Measurements from ENCODE around the gene GARIN6.

- TF ChIP-seq CEBPB (IDR thresholded peaks at IDR 0.05; ENCODE audit: low read depth) (no peak), POLR2AphosphoS5 (IDR thresholded peaks at IDR 0.05; ENCODE audit: low read depth, low read length) (no peak), CTCF (IDR thresholded peaks at IDR 0.05 in 2 of 3, conservative IDR thresholded peaks at IDR 0.05 in 1 of 3; ENCODE audit: borderline replicate concordance in 1 of 3, insufficient read depth in 1 of 3, low read depth in 2 of 3, low read length in 2 of 3) (peak; percentile 55 to 83 (median 80); a peak in 5 of 6 replicates), EZH2phosphoT487 (IDR thresholded peaks at IDR 0.05; ENCODE audit: borderline replicate concordance) (no peak), RAD21 (IDR thresholded peaks at IDR 0.05; ENCODE audit: low read depth) (peak; percentile 68), EZH2 (IDR thresholded peaks at IDR 0.05) (no peak), FOSL1 (IDR thresholded peaks at IDR 0.05; ENCODE audit: low read depth) (no peak), CBX3 (IDR thresholded peaks at IDR 0.05; ENCODE audit: low read depth) (no peak)
- TF ChIP-seq, protein P1, sequence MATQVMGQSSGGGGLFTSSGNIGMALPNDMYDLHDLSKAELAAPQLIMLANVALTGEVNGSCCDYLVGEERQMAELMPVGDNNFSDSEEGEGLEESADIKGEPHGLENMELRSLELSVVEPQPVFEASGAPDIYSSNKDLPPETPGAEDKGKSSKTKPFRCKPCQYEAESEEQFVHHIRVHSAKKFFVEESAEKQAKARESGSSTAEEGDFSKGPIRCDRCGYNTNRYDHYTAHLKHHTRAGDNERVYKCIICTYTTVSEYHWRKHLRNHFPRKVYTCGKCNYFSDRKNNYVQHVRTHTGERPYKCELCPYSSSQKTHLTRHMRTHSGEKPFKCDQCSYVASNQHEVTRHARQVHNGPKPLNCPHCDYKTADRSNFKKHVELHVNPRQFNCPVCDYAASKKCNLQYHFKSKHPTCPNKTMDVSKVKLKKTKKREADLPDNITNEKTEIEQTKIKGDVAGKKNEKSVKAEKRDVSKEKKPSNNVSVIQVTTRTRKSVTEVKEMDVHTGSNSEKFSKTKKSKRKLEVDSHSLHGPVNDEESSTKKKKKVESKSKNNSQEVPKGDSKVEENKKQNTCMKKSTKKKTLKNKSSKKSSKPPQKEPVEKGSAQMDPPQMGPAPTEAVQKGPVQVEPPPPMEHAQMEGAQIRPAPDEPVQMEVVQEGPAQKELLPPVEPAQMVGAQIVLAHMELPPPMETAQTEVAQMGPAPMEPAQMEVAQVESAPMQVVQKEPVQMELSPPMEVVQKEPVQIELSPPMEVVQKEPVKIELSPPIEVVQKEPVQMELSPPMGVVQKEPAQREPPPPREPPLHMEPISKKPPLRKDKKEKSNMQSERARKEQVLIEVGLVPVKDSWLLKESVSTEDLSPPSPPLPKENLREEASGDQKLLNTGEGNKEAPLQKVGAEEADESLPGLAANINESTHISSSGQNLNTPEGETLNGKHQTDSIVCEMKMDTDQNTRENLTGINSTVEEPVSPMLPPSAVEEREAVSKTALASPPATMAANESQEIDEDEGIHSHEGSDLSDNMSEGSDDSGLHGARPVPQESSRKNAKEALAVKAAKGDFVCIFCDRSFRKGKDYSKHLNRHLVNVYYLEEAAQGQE (IDR thresholded peaks at IDR 0.05; ENCODE audit: low read depth) = no peak
Measured at GRCh38 chr12:99619389-99620158, 28.0 kb upstream of the GARIN6 start.

Measured in HCT116 (cell line).